Astrocyte (in vitro differentiated cells and primary cell): Measurements from ENCODE around the gene PRCD. TPM values are rescaled to one million over a fixed set of nuclear protein-coding genes. Genes with fewer than 3 reads are reported as not detected.
A peak's percentile ranks its signal among the peaks of the same experiment; 100 is the strongest.
"Not testable (repeated sequence)": the region's sequence is repeated elsewhere in the genome, so short reads cannot be mapped to it uniquely, and the experiment has no call there.

Experiments
- DNase-seq: peaks from one replicate; pipeline ENCODE4 v3.0.0-alpha.2; 2010; ENCODE audit warnings: low read depth
- FAIRE-seq: peaks from 2 replicates; lab custom pipeline; 2011; peaks lifted over from hg19 to GRCh38; lab: Jason Lieb, UNC
- H2AFZ ChIP-seq: 2 replicates; pipeline ENCODE4 v1.6.0; 2012; ENCODE audit warnings: low read depth, low read length, inconsistent platforms
- H3K27ac ChIP-seq: 2 replicates; pipeline ENCODE4 v1.5.1; 2011; ENCODE audit warnings: low read depth, low read length, inconsistent platforms
- H3K27me3 ChIP-seq: 2 replicates; pipeline ENCODE4 v1.6.0; 2011; ENCODE audit warnings: low read length, inconsistent platforms; ENCODE audit not compliant: insufficient read depth
- H3K36me3 ChIP-seq: 2 replicates; pipeline ENCODE4 v1.5.1; 2011; ENCODE audit warnings: low read length, inconsistent platforms; ENCODE audit not compliant: insufficient read depth
- H3K4me1 ChIP-seq: 2 replicates; pipeline ENCODE4 v1.5.1; 2011; ENCODE audit warnings: low read length, inconsistent platforms; ENCODE audit not compliant: insufficient read depth
- H3K4me2 ChIP-seq: 2 replicates; pipeline ENCODE4 v1.6.0; 2012; ENCODE audit warnings: low read length, inconsistent platforms
- H3K4me3 ChIP-seq: 2 replicates; pipeline ENCODE4 v1.5.1; 2011; ENCODE audit warnings: low read depth, mild to moderate bottlenecking, low read length, inconsistent platforms; ENCODE audit not compliant: insufficient read depth
- H3K79me2 ChIP-seq: 2 replicates; pipeline ENCODE4 v1.6.0; 2012; ENCODE audit warnings: mild to moderate bottlenecking, low read length, inconsistent platforms; ENCODE audit not compliant: insufficient read depth
- H3K9ac ChIP-seq: 2 replicates; pipeline ENCODE4 v1.6.0; 2012; ENCODE audit warnings: mild to moderate bottlenecking, low read length, inconsistent platforms
- H3K9me3 ChIP-seq: 2 replicates; pipeline ENCODE4 v1.5.1; 2012; ENCODE audit warnings: low read depth, mild to moderate bottlenecking, low read length, inconsistent platforms; ENCODE audit not compliant: insufficient read depth
- H4K20me1 ChIP-seq: 2 replicates; pipeline ENCODE4 v1.6.0; 2012; ENCODE audit warnings: low read length, inconsistent platforms; ENCODE audit not compliant: insufficient read depth
- H3K27ac Mint-ChIP-seq: one replicate; pipeline ENCODE4 v1.8.0; 2021; ENCODE audit warnings: mild to moderate bottlenecking, mixed read lengths; ENCODE audit not compliant: unreplicated experiment
- H3K27me3 Mint-ChIP-seq: one replicate; pipeline ENCODE4 v1.8.0; 2021; ENCODE audit warnings: low read depth, mixed read lengths; ENCODE audit not compliant: unreplicated experiment
- H3K36me3 Mint-ChIP-seq: one replicate; pipeline ENCODE4 v1.8.0; 2021; ENCODE audit warnings: low read depth, mixed read lengths; ENCODE audit not compliant: unreplicated experiment
- H3K4me1 Mint-ChIP-seq: one replicate; pipeline ENCODE4 v1.8.0; 2021; ENCODE audit warnings: low read depth, mixed read lengths; ENCODE audit not compliant: unreplicated experiment
- H3K4me3 Mint-ChIP-seq: one replicate; pipeline ENCODE4 v1.8.0; 2021; ENCODE audit warnings: mild to moderate bottlenecking, moderate library complexity, mixed read lengths; ENCODE audit not compliant: unreplicated experiment
- H3K9me3 Mint-ChIP-seq: one replicate; pipeline ENCODE4 v1.8.0; 2021; ENCODE audit warnings: mild to moderate bottlenecking, mixed read lengths; ENCODE audit not compliant: unreplicated experiment
- EZH2 ChIP-seq: IDR thresholded peaks from 2 replicates; pipeline ENCODE4 v1.6.1; 2012; ENCODE audit warnings: mild to moderate bottlenecking, low read length, inconsistent platforms; ENCODE audit not compliant: insufficient read depth
- total RNA-seq: library from RNA; stranded (reverse); gene quantifications from 2 replicates; pipeline ENCODE4 v1.2.1, GENCODE V29; 2021
- TF ChIP-seq, protein P1 (sequence below): IDR thresholded peaks from 2 replicates; pipeline ENCODE4 v1.5.1; 2011; ENCODE audit warnings: low read depth, mild to moderate bottlenecking, inconsistent platforms, low read length, moderate library complexity; ENCODE audit not compliant: insufficient read depth

PRCD gene
- total RNA-seq, 1 donor from 2014 or later: 2.2 TPM

DNA sequence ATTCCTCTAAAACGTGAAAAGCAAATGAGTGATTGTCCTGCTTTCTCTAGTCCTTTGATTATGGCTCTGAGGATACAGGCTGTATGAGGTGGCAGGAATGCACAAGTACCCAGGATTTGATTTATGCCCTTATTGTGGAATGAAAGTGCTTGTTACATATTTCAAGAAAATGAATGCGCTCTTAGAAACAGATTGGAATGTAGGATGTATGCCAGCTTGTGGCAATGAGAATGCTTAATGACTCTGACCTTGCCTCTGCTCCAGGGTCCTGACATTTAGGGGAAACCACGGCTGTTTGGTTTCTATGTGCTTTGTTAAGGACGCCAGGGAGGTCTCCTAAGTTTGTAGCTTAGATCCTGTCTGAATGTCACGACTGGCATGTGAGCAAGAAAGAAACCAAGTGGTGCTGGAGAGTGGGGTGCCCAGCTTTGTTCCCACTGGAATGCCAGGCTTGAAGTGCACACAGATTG, 22.0 kb downstream of the PRCD start:
- H3K27me3 Mint-ChIP-seq: no peaks in the 10 kb centered on the region
- H3K27ac Mint-ChIP-seq: peak overlapping the region; percentile 66
- peak overlapping the region; percentile 53 for H3K9ac ChIP-seq
- peak overlapping the region; percentile 87 for H3K4me2 ChIP-seq
- peaks cover 44% of the 10 kb centered on the region for H3K4me1 Mint-ChIP-seq
- DNase-seq: peak; percentile 52
- peak overlapping the region; percentile 32 for H3K4me3 ChIP-seq
- no peak overlapping the region for H2AFZ ChIP-seq
- H3K27ac ChIP-seq: peak overlapping the region; percentile 40
- peaks cover 46% of the 10 kb centered on the region for H3K4me1 ChIP-seq
- TF ChIP-seq, protein P1, sequence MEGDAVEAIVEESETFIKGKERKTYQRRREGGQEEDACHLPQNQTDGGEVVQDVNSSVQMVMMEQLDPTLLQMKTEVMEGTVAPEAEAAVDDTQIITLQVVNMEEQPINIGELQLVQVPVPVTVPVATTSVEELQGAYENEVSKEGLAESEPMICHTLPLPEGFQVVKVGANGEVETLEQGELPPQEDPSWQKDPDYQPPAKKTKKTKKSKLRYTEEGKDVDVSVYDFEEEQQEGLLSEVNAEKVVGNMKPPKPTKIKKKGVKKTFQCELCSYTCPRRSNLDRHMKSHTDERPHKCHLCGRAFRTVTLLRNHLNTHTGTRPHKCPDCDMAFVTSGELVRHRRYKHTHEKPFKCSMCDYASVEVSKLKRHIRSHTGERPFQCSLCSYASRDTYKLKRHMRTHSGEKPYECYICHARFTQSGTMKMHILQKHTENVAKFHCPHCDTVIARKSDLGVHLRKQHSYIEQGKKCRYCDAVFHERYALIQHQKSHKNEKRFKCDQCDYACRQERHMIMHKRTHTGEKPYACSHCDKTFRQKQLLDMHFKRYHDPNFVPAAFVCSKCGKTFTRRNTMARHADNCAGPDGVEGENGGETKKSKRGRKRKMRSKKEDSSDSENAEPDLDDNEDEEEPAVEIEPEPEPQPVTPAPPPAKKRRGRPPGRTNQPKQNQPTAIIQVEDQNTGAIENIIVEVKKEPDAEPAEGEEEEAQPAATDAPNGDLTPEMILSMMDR: no peak
- no peak for TF ChIP-seq EZH2
- peaks cover 31% of the 10 kb centered on the region for H3K36me3 ChIP-seq
- FAIRE-seq: no peak
- peak overlapping the region; percentile 27 for H3K4me3 Mint-ChIP-seq
- H3K9me3 Mint-ChIP-seq: no peaks in the 10 kb centered on the region
- no peaks in the 10 kb centered on the region for H3K27me3 ChIP-seq
- no peaks in the 10 kb centered on the region for H3K9me3 ChIP-seq
- H4K20me1 ChIP-seq: peaks cover 73% of the 10 kb centered on the region
- peaks cover 52% of the 10 kb centered on the region for H3K79me2 ChIP-seq
- H3K36me3 Mint-ChIP-seq: peaks cover 19% of the 10 kb centered on the region

DNA sequence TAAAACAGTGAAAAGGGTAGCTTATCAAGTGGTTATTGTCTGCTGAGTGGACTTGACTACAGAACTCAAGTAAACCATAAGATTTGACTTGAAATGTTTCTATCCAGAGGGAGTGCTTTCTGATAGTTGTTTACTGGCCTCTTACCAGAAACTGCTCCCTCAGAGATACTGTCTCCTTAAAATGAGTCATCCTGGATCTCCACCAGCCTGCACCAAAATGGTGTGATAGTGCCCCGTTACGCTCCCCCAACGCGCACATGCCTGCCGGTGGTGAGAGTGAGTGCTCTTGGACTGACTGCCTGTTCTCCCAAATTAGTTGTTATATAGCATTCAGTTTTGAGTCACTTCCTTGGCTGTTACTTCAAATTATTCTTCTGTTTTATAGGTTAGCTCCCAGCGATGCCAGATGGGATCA, 22.9 kb downstream of the PRCD start:
- Histone ChIP-seq H3K27me3 (no peaks in the 10 kb centered on the region), H3K27ac (peak overlapping the region; percentile 28), H3K9me3 (no peaks in the 10 kb centered on the region), H2AFZ (no peak overlapping the region), H3K9ac (peak overlapping the region; percentile 26), H3K4me1 (peaks cover 41% of the 10 kb centered on the region), H4K20me1 (peaks cover 82% of the 10 kb centered on the region), H3K36me3 (peaks cover 31% of the 10 kb centered on the region), H3K4me3 (no peak overlapping the region), H3K4me2 (peak overlapping the region; percentile 87), H3K79me2 (peaks cover 49% of the 10 kb centered on the region)
- H3K9me3 Mint-ChIP-seq: no peaks in the 10 kb centered on the region
- H3K4me3 Mint-ChIP-seq: peak overlapping the region; percentile 25
- DNase-seq (peak; percentile 85), FAIRE-seq (no peak)
- H3K36me3 Mint-ChIP-seq: peaks cover 21% of the 10 kb centered on the region
- H3K27me3 Mint-ChIP-seq: no peaks in the 10 kb centered on the region
- peaks cover 44% of the 10 kb centered on the region for H3K4me1 Mint-ChIP-seq
- H3K27ac Mint-ChIP-seq: no peak overlapping the region
- TF ChIP-seq, protein P1: no peak
- no peak for TF ChIP-seq EZH2

DNA sequence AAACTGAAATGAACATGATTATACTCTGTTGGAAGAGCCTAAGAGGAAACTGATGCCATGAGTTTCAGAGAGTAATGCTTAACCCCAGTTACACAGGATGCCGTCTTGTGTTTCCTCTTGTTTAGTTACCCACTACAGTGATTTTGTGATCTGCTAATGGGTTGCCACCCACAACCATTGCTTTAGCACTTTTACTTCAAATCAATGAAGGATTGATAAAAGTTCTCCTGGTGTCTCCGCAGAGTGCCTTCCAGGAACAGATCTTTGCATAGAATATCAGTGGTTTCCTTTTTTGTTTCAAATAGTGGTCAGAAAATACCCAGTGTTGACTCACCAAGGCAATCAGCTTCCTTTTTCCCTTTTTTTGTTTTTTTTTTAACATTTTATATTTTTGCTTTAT, 23.5 kb downstream of the PRCD start:
- not testable (repeated sequence) for H3K27me3 ChIP-seq, FAIRE-seq, H3K9me3 Mint-ChIP-seq, H3K9ac ChIP-seq, H2AFZ ChIP-seq, H3K27ac Mint-ChIP-seq, H3K4me3 ChIP-seq, H3K4me2 ChIP-seq, DNase-seq, H3K27ac ChIP-seq, H3K9me3 ChIP-seq, H3K27me3 Mint-ChIP-seq
- Histone ChIP-seq H3K36me3 (peaks cover 31% of the 10 kb centered on the region), H4K20me1 (peaks cover 88% of the 10 kb centered on the region), H3K79me2 (peaks cover 43% of the 10 kb centered on the region), H3K4me1 (peaks cover 41% of the 10 kb centered on the region)
- Mint-ChIP-seq H3K4me1 (peaks cover 44% of the 10 kb centered on the region), H3K4me3 (peak overlapping the region; percentile 62), H3K36me3 (peaks cover 21% of the 10 kb centered on the region)

DNA sequence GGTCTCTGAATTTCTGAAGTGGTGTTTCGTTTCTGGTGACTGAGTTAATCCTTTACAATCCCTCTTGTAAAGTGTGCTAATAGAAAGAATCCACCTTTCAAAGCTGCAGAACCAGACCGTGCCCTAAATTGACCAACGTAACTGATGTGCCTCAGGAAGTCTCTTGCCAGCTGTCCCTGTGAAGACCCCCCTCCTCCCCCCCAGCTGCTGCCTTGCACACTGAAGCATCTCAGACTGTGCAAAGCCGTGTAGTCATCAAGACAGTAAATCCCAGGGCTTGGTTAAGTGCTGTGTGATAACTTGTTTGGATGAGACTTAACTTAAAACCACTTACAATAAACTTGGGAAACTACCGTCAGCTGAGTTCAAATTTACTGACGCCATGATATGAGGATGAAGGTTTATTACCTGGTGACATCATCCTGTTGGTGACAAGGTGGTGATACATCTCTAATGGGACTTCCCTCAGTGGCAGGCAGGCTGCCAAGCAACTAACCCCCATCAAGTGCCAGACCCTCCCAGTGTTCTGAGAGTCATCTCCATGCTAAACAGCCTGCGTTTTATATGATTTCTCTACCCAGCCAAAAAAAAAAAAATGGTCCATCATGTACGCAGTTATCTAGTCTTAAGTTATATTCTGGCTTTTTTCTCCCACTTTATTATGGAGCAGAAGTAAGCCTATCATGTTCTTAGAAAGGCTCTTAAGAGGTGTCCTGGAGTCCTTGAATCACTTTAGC, 25.3 kb downstream of the PRCD start:
- not testable (repeated sequence) for H3K9me3 ChIP-seq, H3K9me3 Mint-ChIP-seq, H2AFZ ChIP-seq, H3K9ac ChIP-seq, H3K27me3 Mint-ChIP-seq, FAIRE-seq, H3K27ac ChIP-seq, H3K4me2 ChIP-seq, H3K27me3 ChIP-seq, H3K4me3 ChIP-seq, DNase-seq
- H3K36me3 ChIP-seq: peaks cover 27% of the 10 kb centered on the region
- Mint-ChIP-seq H3K4me1 (peaks cover 33% of the 10 kb centered on the region), H3K4me3 (peak overlapping the region; percentile 24), H3K36me3 (peaks cover 19% of the 10 kb centered on the region), H3K27ac (peak overlapping the region; percentile 63)
- peaks cover 25% of the 10 kb centered on the region for H3K79me2 ChIP-seq
- H3K4me1 ChIP-seq: peaks cover 31% of the 10 kb centered on the region
- H4K20me1 ChIP-seq: peaks cover 75% of the 10 kb centered on the region
